ENCODE measurements around the gene NOP14.

Gene NOP14

DNA sequence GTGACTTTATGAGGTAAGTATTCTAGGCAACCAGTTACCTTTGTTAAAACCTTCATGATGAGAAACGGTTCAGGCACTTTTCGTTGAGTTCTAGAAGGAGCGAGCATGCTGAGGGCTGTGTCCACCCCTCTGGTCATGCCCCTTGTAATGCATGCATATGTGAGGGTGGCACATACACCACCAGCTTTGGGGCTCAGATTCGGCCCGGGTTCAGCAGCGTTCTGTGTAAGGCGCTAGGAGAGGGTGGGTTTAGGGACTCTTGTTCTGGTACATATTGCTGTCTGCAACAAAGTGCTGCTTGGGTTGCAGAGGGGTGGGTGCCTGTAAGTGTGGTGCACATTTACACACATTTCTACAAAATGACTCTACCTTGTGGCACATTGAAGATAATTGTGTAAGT lies 54.5 kb downstream of the NOP14 start:
- FAIRE-seq, result no peak

- no peak for FAIRE-seq
These were observed 55.4 kb downstream of the NOP14 start for GRCh38 chr4:2907706-2908293.

DNA sequence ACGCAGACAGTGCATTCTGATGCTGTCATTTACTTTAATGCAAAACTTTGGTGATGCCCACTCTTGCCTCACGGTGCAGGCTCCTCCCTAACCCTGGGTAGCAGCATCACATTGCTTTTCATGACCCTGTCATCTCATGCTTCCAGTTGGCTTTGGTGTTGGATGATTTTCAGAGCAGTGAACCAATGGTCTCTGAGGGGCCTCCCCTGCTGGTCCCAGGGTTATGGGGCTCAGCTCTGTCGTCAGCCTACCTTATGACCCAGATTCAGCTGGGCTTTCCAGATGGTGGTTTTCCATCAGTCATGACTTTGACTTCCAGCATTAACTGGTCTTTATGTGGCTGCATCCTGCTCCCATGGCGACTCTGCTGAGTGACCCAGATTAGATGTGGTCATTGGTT lies 56.0 kb downstream of the NOP14 start:
- FAIRE-seq, result no peak

DNA sequence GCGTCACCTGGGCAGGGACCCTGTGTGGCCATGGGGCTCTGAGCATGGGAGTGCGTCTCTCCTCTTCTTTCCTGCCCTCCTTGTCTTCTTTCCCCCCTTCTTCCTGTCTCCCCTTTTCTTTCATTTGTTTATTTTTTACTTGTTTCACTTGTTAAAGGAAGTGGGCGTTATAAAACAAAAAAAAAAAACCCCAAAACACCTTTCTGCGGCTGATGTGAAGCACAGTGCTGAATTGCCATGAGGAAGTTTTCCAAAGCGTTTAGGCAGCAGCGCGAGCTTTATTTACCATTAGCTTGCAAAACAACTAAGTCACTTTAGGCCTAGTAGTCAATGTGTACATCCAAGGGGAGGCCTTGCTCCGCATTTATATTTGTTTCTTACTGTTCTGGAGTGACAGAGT lies 57.0 kb downstream of the NOP14 start:
- no peak for FAIRE-seq

DNA sequence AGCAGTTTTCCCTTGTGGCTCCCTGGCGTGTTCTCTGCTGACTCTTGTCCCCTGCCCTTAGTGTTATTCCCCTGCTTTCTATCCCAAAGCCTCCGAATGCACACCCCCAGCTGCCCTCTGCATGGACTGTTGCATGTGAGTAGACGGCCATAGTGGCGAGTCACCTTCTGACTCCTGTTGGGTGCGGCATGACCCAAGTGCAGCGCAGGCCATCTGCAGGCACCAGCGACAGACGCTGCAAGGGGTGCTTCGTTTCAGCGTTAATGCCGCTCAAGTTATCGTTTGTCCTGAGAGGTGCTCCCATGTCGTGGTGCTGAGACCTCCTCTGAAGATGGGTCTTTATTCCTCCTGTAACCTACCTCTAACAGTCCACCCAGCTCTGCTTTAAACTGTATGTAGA lies 57.7 kb downstream of the NOP14 start:
- no peak for FAIRE-seq

- no peak for FAIRE-seq
These were observed 61.1 kb downstream of the NOP14 start for GRCh38 chr4:2902126-2902525.

GRCh38 chr4:2901186-2901585 lies 62.0 kb downstream of the NOP14 start:
- FAIRE-seq, result no peak

GRCh38 chr4:2900741-2901140 lies 62.5 kb downstream of the NOP14 start:
- no peak for FAIRE-seq

GRCh38 chr4:2898001-2898400 lies 65.2 kb downstream of the NOP14 start:
- no peak for FAIRE-seq

- FAIRE-seq, result no peak
These were observed 69.4 kb downstream of the NOP14 start for GRCh38 chr4:2893772-2894171.

DNA sequence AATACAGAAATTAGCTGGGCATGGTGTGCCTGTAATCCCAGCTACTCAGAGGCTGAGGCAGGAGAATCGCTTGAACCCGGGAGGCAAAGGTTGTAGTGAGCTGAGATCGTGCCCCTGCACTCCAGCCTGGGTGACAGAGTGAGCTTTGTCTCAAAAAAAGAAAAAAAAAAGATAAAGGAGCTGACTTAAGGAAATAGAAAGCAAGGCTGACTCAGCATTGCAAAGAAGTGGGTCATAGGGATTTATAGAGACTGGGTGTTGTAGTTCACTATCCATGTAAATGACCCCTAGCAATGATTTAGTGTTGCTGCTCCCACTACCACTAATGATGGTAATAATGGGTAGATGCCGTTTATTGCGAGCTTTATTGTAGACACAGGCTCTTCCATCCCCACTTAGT lies 71.9 kb downstream of the NOP14 start:
- no peak for FAIRE-seq

GRCh38 chr4:2888886-2889285 lies 74.3 kb downstream of the NOP14 start:
- FAIRE-seq, result no peak

Data from G401.6 (cell line).